Endothelial cell of hepatic sinusoid (primary cell): ENCODE data around the gene CAVIN2.

Experiments used
- in situ Hi-C: cut with HindIII; loops from 2 replicates; pipeline ENCODE4 v1.10.0; 2017; ENCODE audit warnings: low sequenced_read_pairs

CAVIN2 gene

GRCh38 chr2:191866195-191866594 lies 19.3 kb upstream of the CAVIN2 start:
- in situ Hi-C loops = no loop called here

- in situ Hi-C loops = loop anchor here (5.0 kb wide), 1 partner anchor 52 kb away; no protein-coding TSS in a partner anchor
Observed at GRCh38 chr2:191864628-191865374, 17.9 kb upstream of the CAVIN2 start.

- in situ Hi-C loops = loop anchor here (5.0 kb wide), 1 partner anchor 52 kb away; no protein-coding TSS in a partner anchor
Observed at GRCh38 chr2:191863988-191864387, 17.1 kb upstream of the CAVIN2 start.

- in situ Hi-C loops = loop anchor here (5.0 kb wide), 1 partner anchor 50 kb away; no protein-coding TSS in a partner anchor
Observed at GRCh38 chr2:191862156-191862775, 15.4 kb upstream of the CAVIN2 start.

GRCh38 chr2:191860760-191861466 lies 14.0 kb upstream of the CAVIN2 start:
- in situ Hi-C loops = loop anchor here (5.0 kb wide), 1 partner anchor 49 kb away; no protein-coding TSS in a partner anchor

- in situ Hi-C loops = loop anchor here (5.0 kb wide), 1 partner anchor 47 kb away; no protein-coding TSS in a partner anchor
Observed at GRCh38 chr2:191859681-191860080, 12.8 kb upstream of the CAVIN2 start.

GRCh38 chr2:191857886-191858285 lies 11.0 kb upstream of the CAVIN2 start:
- in situ Hi-C loops = no loop called here

GRCh38 chr2:191857259-191857805 lies 10.4 kb upstream of the CAVIN2 start:
- in situ Hi-C loops = no loop called here

GRCh38 chr2:191856111-191856876 lies 9.4 kb upstream of the CAVIN2 start:
- in situ Hi-C loops = no loop called here

GRCh38 chr2:191855382-191855781 lies 8.5 kb upstream of the CAVIN2 start:
- in situ Hi-C loops = no loop called here

- in situ Hi-C loops = no loop called here
Observed at GRCh38 chr2:191854382-191855372, 7.8 kb upstream of the CAVIN2 start.

- in situ Hi-C loops = no loop called here
Observed at GRCh38 chr2:191853843-191854242, 7.0 kb upstream of the CAVIN2 start.

- in situ Hi-C loops = no loop called here
Observed at GRCh38 chr2:191851158-191851557, 4.3 kb upstream of the CAVIN2 start.

- in situ Hi-C loops = no loop called here
Observed at GRCh38 chr2:191848771-191849767, 2.2 kb upstream of the CAVIN2 start.

GRCh38 chr2:191847764-191848163 lies 876 bp upstream of the CAVIN2 start:
- in situ Hi-C loops = no loop called here

GRCh38 chr2:191845876-191846514 lies 893 bp downstream of the CAVIN2 start:
- in situ Hi-C loops = no loop called here

GRCh38 chr2:191845248-191845715 lies 1.6 kb downstream of the CAVIN2 start:
- in situ Hi-C loops = no loop called here
